HEK293 (cell line): ENCODE measurements around the gene CDYL2.
A peak's percentile ranks its signal among the peaks of the same experiment; 100 is the strongest.

Experiments used
- CTCF ChIA-PET: fragments of 350-600 bp; formaldehyde crosslinking; extraction: SDS; loops from one replicate; lab custom pipeline; 2021; ENCODE audit warnings: antibody characterized with exemption; lab: Yijun Ruan, JAX
- POLR2A ChIA-PET: fragments of 300-600 bp; formaldehyde crosslinking; extraction: SDS; loops from one replicate; lab custom pipeline; 2020; ENCODE audit warnings: antibody characterized with exemption, inconsistent platforms; lab: Yijun Ruan, JAX
- H3K27ac ChIP-seq: fragments of 200-500 bp; sonication (Bioruptor generic); 2 replicates; pipeline ENCODE4 v1.5.1; 2014; ENCODE audit warnings: low read depth, low read length, control low read depth, inconsistent platforms; ENCODE audit errors: extremely low read depth
- H3K36me3 ChIP-seq, 2 experiments: fragments of 200-500 bp in 1 of 2; sonication (Bioruptor generic) in 1 of 2; 1 replicate in 1 of 2; 2 replicates in 1 of 2; pipeline ENCODE4 v1.5.1; 2014 to 2017; ENCODE audit warnings: inconsistent platforms in 2 of 2, low read length in 2 of 2; ENCODE audit not compliant: control insufficient read depth in 2 of 2, insufficient read depth in 1 of 2
- H3K4me1 ChIP-seq: fragments of 200-500 bp; sonication (Bioruptor generic); 2 replicates; pipeline ENCODE4 v1.5.1; 2014; ENCODE audit warnings: mild to moderate bottlenecking, low read length, inconsistent platforms; ENCODE audit not compliant: control insufficient read depth, insufficient read depth
- H3K4me3 ChIP-seq: 2 replicates; pipeline ENCODE4 v1.5.1; 2011; ENCODE audit warnings: low read depth, mild to moderate bottlenecking, control low read depth, low read length, moderate library complexity
- H3K9me3 ChIP-seq: fragments of 200-500 bp; sonication (Bioruptor generic); 2 replicates; pipeline ENCODE4 v1.5.1; 2014; ENCODE audit warnings: low read depth, low read length, inconsistent platforms; ENCODE audit not compliant: control insufficient read depth, insufficient read depth
- MZF1 ChIP-seq: fragments of 450-650 bp; formaldehyde crosslinking; IDR thresholded peaks from 2 replicates; pipeline ENCODE4 v1.5.1; 2017; ENCODE audit warnings: missing biosample characterization, missing genetic modification characterization, borderline replicate concordance
- OSR2 ChIP-seq: fragments of 450-650 bp; formaldehyde crosslinking; IDR thresholded peaks from 2 replicates; pipeline ENCODE4 v1.5.1; 2016; ENCODE audit warnings: missing biosample characterization, missing genetic modification characterization
- SCRT1 ChIP-seq: fragments of 450-650 bp; formaldehyde crosslinking; IDR thresholded peaks from 2 replicates; pipeline ENCODE4 v1.5.1; 2016; ENCODE audit warnings: missing biosample characterization, missing genetic modification characterization, borderline replicate concordance
- SCRT2 ChIP-seq: fragments of 450-650 bp; formaldehyde crosslinking; IDR thresholded peaks from 2 replicates; pipeline ENCODE4 v1.5.1; 2016; ENCODE audit warnings: missing biosample characterization, missing genetic modification characterization
- ZBTB17 ChIP-seq: fragments of 450-650 bp; formaldehyde crosslinking; IDR thresholded peaks from 2 replicates; pipeline ENCODE4 v1.5.1; 2016; ENCODE audit warnings: missing biosample characterization, missing genetic modification characterization
- ZFHX2 ChIP-seq: fragments of 450-650 bp; formaldehyde crosslinking; conservative IDR thresholded peaks from 2 replicates; pipeline ENCODE4 v1.5.1; 2016; ENCODE audit warnings: missing biosample characterization, missing genetic modification characterization
- ZNF10 ChIP-seq: fragments of 450-650 bp; formaldehyde crosslinking; IDR thresholded peaks from 2 replicates; pipeline ENCODE4 v1.5.1; 2017; ENCODE audit warnings: missing biosample characterization, missing genetic modification characterization
- ZNF24 ChIP-seq: fragments of 450-650 bp; formaldehyde crosslinking; IDR thresholded peaks from 2 replicates; pipeline ENCODE4 v1.5.1; 2016; ENCODE audit warnings: missing biosample characterization, missing genetic modification characterization
- ZNF280C ChIP-seq: fragments of 450-650 bp; formaldehyde crosslinking; IDR thresholded peaks from 2 replicates; pipeline ENCODE4 v1.5.1; 2016; ENCODE audit warnings: missing biosample characterization, missing genetic modification characterization
- ZNF341 ChIP-seq: fragments of 450-650 bp; formaldehyde crosslinking; IDR thresholded peaks from 2 replicates; pipeline ENCODE4; 2016; ENCODE audit warnings: low read depth, missing biosample characterization, missing genetic modification characterization
- ZNF350 ChIP-seq: fragments of 450-650 bp; formaldehyde crosslinking; IDR thresholded peaks from 2 replicates; pipeline ENCODE4 v1.5.0; 2017; ENCODE audit warnings: missing biosample characterization, mild to moderate bottlenecking, missing genetic modification characterization
- ZNF362 ChIP-seq: fragments of 450-650 bp; formaldehyde crosslinking; IDR thresholded peaks from 2 replicates; pipeline ENCODE4 v1.5.1; 2016; ENCODE audit warnings: missing biosample characterization, missing genetic modification characterization
- ZNF518A ChIP-seq: fragments of 450-650 bp; formaldehyde crosslinking; conservative IDR thresholded peaks from 2 replicates; pipeline ENCODE4 v1.5.1; 2016; ENCODE audit warnings: low read depth, missing biosample characterization, missing genetic modification characterization
- ZNF600 ChIP-seq: fragments of 450-650 bp; formaldehyde crosslinking; IDR thresholded peaks from 2 replicates; pipeline ENCODE4 v1.5.1; 2016; ENCODE audit warnings: missing biosample characterization, missing genetic modification characterization
- ZNF610 ChIP-seq: fragments of 450-650 bp; formaldehyde crosslinking; IDR thresholded peaks from 2 replicates; pipeline ENCODE4 v1.5.1; 2016; ENCODE audit warnings: missing biosample characterization, missing genetic modification characterization, borderline replicate concordance
- ZNF621 ChIP-seq: fragments of 450-650 bp; formaldehyde crosslinking; IDR thresholded peaks from 2 replicates; pipeline ENCODE4 v1.5.1; 2017; ENCODE audit warnings: missing biosample characterization, missing genetic modification characterization
- ZNF624 ChIP-seq: fragments of 450-650 bp; formaldehyde crosslinking; IDR thresholded peaks from 2 replicates; pipeline ENCODE4 v1.5.1; 2017; ENCODE audit warnings: missing biosample characterization, missing genetic modification characterization
- ZNF747 ChIP-seq: fragments of 450-650 bp; formaldehyde crosslinking; IDR thresholded peaks from 2 replicates; pipeline ENCODE4 v1.5.1; 2016; ENCODE audit warnings: missing biosample characterization, missing genetic modification characterization
- TF ChIP-seq, protein P1 (sequence below): fragments of 450-650 bp; formaldehyde crosslinking; IDR thresholded peaks from 2 replicates; pipeline ENCODE4 v1.5.1; 2016; ENCODE audit warnings: missing biosample characterization, missing genetic modification characterization

CDYL2 gene

DNA sequence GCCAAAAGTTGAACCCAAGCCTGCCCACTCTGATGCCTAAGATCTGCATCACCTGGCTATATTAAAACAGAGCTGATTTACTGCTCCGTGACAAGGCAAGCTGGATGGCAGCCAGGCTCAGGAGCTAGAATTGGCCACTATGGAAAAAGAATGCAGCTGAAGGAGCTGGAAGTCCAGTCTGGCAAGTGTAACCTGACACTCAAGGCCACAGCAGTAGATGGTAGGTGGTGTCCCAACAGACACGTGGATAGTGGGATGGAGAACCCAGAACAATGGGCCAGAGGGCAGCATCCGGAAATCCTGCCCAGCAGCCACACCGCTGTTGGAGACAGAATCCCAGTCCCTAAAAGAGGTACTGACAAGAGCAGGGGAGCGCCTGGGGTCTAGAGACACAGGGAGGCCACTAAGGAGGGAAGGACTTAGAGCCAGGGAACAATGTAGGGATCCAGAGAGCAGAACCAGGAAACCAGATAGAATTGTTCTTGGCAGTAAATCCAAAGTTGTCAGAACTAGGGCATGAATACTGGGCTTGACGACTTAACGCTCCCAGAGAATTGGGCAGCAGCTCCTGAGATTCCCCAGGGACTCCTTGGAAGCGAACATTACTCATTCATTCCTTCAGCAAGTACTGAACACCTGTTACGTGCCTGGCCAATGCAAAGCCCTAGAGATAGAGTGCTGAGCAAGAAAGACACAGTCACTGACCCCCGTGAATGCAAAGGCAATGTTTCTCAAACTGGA, 85.7 kb downstream of the CDYL2 start:
- no peak overlapping the region for H3K4me3 ChIP-seq
- no peak overlapping the region for H3K27ac ChIP-seq
- no peaks in the 10 kb centered on the region for H3K9me3 ChIP-seq
- TF ChIP-seq ZNF10 (peak; percentile 86), ZNF362 (no peak), ZNF624 (no peak), ZNF341 (tag by site-specific recombination) (no peak), ZNF747 (no peak), SCRT1 (peak; percentile 42; the same call in 1 of the 2 replicates), ZBTB17 (tag by site-specific recombination) (peak; percentile 59), ZNF518A (tag by site-specific recombination) (no peak), ZNF610 (tag by site-specific recombination) (no peak), ZFHX2 (peak; percentile 24; the same call in 1 of the 2 replicates), ZNF621 (tag by site-specific recombination) (no peak), ZNF24 (tag by site-specific recombination) (0 out of 2 replicates have a peak, but pooled peaks have one; percentile 30), OSR2 (tag by site-specific recombination) (peak; percentile 65), MZF1 (peak; percentile 40; the same call in 1 of the 2 replicates), ZNF600 (tag by site-specific recombination) (peak; percentile 68; the same call in 1 of the 2 replicates), ZNF350 (no peak), ZNF280C (no peak), SCRT2 (peak; percentile 89)
- TF ChIP-seq, protein P1, sequence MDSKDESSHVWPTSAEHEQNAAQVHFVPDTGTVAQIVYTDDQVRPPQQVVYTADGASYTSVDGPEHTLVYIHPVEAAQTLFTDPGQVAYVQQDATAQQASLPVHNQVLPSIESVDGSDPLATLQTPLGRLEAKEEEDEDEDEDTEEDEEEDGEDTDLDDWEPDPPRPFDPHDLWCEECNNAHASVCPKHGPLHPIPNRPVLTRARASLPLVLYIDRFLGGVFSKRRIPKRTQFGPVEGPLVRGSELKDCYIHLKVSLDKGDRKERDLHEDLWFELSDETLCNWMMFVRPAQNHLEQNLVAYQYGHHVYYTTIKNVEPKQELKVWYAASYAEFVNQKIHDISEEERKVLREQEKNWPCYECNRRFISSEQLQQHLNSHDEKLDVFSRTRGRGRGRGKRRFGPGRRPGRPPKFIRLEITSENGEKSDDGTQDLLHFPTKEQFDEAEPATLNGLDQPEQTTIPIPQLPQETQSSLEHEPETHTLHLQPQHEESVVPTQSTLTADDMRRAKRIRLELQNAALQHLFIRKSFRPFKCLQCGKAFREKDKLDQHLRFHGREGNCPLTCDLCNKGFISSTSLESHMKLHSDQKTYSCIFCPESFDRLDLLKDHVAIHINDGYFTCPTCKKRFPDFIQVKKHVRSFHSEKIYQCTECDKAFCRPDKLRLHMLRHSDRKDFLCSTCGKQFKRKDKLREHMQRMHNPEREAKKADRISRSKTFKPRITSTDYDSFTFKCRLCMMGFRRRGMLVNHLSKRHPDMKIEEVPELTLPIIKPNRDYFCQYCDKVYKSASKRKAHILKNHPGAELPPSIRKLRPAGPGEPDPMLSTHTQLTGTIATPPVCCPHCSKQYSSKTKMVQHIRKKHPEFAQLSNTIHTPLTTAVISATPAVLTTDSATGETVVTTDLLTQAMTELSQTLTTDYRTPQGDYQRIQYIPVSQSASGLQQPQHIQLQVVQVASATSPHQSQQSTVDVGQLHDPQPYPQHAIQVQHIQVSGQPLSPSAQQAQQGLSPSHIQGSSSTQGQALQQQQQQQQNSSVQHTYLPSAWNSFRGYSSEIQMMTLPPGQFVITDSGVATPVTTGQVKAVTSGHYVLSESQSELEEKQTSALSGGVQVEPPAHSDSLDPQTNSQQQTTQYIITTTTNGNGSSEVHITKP (tag by site-specific recombination) = peak; percentile 25; the same call in 1 of the 2 replicates
- no peaks in the 10 kb centered on the region for H3K36me3 ChIP-seq
- peaks cover 6% of the 10 kb centered on the region; the same call in 1 of the 2 replicates for H3K4me1 ChIP-seq
- CTCF ChIA-PET = no interaction called here
- POLR2A ChIA-PET = no interaction called here
